Measurements from ENCODE around the gene IL18R1.

Gene IL18R1

DNA sequence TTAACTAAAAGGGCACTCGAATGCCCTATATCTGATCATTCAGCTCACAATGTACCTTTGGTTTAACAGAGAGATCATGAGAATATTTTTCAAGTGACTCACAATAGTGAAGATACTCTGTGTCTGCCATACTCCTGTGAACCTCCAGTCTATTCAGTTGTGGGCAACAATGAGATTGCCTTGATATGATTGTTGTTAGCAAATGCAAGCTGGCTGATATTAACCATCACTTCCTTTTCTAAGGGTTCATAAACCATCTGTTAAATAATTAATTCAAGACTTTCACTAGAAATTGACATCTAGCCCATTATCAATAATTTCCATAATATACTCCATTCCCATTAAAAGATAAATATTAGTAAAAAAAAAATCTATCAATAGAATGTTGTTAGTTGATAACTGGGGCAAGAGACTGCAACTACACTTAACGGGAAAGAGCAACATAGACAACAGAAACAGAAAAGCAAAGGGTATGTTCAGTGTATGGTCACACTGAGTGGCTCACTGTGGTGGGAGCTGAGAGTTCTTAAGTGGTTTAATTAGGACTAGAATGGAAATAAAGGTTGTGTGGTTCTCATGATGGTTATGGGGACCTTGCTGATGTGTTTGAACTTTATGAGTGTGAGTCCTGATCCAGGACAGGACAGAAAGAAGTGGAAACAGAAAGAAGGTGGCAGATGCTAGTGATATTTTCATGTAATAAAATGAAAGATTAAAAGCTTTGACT, 79.2 kb downstream of the IL18R1 start:
- no peak for DNase-seq (ENCODE audit: low read depth in 2 of 2)

DNA sequence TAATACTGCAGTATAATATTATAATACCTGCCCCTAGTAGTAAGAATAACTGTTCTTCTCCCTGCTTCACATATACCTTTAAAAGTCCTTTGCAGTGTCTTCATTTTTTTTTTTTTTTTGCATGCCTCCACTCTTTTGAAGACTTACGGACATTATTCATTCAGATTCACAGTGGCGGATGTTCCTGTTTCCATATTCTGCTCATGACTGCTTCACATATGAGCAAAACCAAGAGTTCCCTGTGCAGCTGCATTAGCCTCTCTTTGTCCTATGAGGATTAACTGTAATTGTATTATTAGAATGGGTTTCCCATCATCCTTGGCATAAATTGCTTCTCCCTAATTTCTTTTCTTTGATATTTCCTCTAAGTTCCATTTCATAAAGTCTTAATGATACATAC, 80.1 kb downstream of the IL18R1 start:
- DNase-seq (ENCODE audit: low read depth in 2 of 2) = no peak

DNA sequence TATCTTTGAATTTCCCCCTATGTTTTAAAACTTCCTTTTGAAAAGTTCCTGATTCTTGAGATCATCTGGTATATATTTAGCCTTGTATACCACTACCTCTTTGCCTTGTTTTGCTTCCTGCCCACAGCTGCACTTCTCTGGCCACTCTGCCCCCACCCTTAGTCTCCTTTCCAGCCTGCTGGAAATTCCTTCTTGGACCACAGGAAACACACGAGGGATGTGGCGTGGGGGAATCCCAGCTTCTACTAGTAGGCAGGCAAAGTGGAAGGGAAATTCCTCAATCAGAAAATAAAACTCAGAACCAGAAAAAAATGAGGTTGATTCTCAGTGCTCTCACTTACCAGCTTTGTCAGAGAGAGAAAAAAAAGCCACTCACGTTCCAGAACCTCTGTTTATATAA, 80.7 kb downstream of the IL18R1 start:
- DNase-seq (ENCODE audit: low read depth in 2 of 2) = no peak

DNA sequence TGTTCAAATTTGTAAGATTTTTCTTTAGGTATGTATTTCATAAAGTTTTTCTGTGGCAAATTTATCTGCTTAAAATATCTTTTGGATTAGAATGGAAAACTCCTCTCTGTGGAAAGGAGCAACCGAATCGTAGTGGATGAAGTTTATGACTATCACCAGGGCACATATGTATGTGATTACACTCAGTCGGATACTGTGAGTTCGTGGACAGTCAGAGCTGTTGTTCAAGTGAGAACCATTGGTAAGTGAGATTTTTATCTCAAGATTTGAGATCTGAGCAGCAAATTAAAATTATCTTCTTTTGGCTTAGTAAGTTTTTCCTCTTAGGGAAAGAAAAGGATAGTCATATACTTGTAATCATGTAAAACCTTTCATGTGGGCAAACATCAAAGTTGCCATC, 81.5 kb downstream of the IL18R1 start:
- no peak for DNase-seq (ENCODE audit: low read depth in 2 of 2)

DNA sequence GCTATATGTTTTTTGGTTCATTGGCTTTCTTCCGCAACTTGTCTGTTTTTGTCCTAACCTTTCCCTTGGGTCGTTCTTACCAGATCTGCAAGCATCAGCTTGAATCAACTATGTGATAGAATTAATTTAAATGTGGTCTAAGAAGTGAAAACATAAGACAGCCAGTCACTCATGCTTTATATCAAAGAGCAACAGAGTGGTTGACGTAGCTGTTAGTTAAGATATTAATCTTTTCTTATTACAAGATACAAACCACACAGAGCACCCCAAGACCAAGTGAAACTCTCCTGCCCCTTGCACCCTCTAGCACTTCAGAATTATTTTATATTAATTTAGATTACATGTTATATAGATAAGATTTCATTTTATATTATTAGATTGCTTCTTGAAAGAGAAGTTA, 82.5 kb downstream of the IL18R1 start:
- DNase-seq (ENCODE audit: low read depth in 2 of 2) = no peak

DNA sequence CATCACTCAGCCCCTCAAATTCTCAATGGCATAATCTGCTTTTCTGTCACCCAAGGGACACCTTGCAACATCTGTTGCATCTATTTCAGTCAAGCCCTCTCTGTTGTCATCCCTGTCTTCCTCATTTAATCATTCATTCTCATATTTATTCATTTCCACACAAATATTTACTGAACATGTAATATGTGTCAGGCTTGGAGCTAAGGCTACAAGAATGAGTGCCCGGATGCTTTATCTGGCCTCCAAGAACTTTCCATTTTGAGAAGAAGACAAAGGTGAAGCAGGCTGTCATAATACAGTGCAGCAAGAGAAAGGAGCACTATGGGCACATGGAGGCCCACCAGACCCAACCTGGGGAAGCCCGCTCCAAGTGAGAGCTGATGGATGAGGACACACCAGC, 83.0 kb downstream of the IL18R1 start:
- no peak for DNase-seq (ENCODE audit: low read depth in 2 of 2)

DNA sequence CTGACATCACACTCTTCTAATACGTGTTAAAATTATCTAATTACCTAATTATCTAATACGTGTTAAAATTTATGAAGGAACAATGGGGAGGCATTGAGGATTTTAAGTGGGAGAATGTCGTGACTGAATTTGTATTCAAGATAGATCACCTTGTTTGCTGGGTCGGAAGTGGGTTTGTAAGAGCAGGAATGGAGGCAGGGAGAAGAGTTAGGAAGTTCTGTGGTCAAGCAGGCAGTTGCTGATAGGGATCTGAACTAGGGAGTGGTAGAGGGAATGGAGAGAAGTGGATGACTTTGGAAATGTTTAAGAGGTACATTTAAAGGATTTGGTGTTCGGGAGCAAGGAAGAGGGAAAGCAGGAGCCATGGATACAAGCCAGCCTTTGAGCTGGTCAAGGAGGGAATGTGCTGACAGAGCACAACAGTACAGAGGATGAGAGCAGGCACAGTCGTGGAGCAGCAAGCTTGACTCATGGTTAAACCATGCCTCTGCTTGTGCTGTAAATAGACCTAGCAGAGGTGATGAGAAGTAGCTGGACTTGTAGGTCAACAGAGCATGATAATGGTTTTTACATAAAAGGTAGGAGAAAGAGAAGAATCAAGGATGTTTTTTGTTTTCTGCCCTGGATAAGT, 83.6 kb downstream of the IL18R1 start:
- no peak for DNase-seq (ENCODE audit: low read depth in 2 of 2)

DNA sequence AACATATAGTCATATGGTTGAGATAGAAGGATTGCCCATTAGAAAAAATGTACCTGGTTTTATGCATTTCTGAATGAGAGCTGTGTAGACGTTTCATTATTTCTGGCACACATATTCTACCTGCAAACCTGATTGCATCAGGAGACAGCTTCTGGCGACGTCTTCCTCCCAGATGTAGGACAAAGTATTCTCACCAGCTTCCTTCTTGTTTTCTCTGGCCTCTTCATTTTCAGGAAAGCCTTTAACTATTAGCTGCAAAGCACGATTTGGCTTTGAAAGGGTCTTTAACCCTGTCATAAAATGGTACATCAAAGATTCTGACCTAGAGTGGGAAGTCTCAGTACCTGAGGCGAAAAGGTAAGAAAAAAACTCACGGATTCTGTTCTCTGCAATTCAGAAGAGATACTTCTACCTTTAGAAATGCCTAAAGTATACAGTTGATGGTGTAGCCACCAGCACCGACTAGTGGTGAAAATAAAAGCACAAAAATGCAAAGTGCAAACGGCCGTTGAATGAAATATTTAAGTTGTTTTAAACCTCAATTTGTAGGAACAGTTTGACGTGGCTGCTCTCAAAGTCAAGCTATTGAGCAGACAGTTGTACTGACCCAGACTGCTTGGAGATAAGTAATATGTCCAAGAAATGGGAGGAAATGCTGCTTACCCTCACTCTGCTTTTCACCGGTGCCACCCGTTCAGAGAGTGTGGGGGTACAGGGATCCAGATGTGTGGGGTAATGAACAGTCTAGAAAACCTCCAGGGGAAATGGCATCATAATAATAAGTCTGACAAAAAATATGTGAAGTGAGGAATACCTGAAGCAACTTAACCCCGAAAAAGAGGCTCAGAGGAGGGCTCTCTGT, 87.6 kb downstream of the IL18R1 start:
- peak; percentile 15 to 35 for DNase-seq (ENCODE audit: low read depth in 2 of 2)

DNA sequence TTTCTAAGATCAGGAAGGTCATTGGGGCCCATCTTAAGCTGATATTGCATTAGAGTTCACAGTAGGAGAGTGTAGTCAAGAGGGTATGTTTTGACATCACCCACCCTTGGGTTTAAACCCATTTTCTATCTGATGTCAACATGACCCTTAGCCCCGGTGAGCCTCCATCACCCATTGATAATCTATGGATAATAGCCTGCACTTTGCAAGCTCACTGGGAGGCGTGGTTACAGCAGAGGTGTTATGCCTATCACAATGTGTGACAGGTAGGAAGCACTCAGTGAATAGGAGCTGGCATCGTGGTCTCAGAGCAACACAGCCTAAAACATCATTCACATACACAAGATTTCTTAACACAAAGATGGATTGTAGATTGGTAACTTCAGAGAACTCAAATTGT, 88.6 kb downstream of the IL18R1 start:
- no peak for DNase-seq (ENCODE audit: low read depth in 2 of 2)

DNA sequence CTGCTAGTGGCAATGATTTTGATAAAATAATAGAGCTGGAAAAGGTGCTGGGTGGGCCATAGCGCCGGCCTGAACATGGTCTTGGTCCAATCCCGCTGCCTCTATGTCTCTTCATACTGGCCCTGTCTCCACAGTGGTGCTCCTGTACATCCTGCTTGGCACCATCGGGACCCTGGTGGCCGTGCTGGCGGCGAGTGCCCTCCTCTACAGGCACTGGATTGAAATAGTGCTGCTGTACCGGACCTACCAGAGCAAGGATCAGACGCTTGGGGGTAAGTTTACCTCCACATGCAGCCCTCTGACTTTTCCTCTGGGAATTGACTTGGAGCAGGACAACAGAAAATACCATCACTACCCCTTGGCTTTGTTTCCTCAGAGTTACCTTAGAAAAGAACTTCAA, 91.3 kb downstream of the IL18R1 start:
- no peak for DNase-seq (ENCODE audit: low read depth in 2 of 2)
